Fibroblast of lung (primary cell): ENCODE data around the gene G6PC3. TPM values are rescaled to one million over a fixed set of nuclear protein-coding genes. Genes with fewer than 3 reads are reported as not detected.

Experiments used
- DNase-seq, 2 donors: peaks; one replicate each; pipeline versions ENCODE4 v3.0.0 to v3.0.0-alpha.2; 2010; ENCODE audit warnings: low read depth in 2 of 2
- H2AFZ ChIP-seq: 2 replicates; pipeline ENCODE4 v1.5.1; 2012; ENCODE audit warnings: low read length, control low read depth, inconsistent platforms
- H3K27ac ChIP-seq: 2 replicates; pipeline ENCODE4 v1.5.1; 2011; ENCODE audit warnings: low read length, control low read depth; ENCODE audit not compliant: insufficient read depth
- H3K27me3 ChIP-seq: 2 replicates; pipeline ENCODE4 v1.5.1; 2011; ENCODE audit warnings: mild to moderate bottlenecking, low read length; ENCODE audit not compliant: control insufficient read depth, insufficient read depth
- H3K36me3 ChIP-seq: 2 replicates; pipeline ENCODE4 v1.5.1; 2011; ENCODE audit warnings: low read length; ENCODE audit not compliant: control insufficient read depth, insufficient read depth
- H3K4me1 ChIP-seq: 2 replicates; pipeline ENCODE4 v1.5.1; 2011; ENCODE audit warnings: low read length; ENCODE audit not compliant: control insufficient read depth, insufficient read depth; ENCODE audit errors: extremely low read depth
- H3K4me2 ChIP-seq: 2 replicates; pipeline ENCODE4 v1.5.1; 2011; ENCODE audit warnings: low read length, control low read depth; ENCODE audit not compliant: insufficient read depth; ENCODE audit errors: extremely low read depth
- H3K4me3 ChIP-seq, 4 experiments: fragments of 200-600 bp in 1 of 4; sonication (generic) in 1 of 4; replicated peaks in 1 of 4; 2 replicates each; pipeline ENCODE4 v1.5.1; 2011 to 2016; ENCODE audit warnings: low read length in 4 of 4, low read depth in 3 of 4, mild to moderate bottlenecking in 3 of 4, control low read depth in 2 of 4, inconsistent platforms in 1 of 4, mixed read lengths in 1 of 4; ENCODE audit not compliant: insufficient read depth in 1 of 4; ENCODE audit errors: control extremely low read depth in 1 of 4
- H3K79me2 ChIP-seq: 2 replicates; pipeline ENCODE4 v1.5.1; 2012; ENCODE audit warnings: mild to moderate bottlenecking, low read length, inconsistent platforms; ENCODE audit not compliant: control insufficient read depth, insufficient read depth
- H3K9ac ChIP-seq: 2 replicates; pipeline ENCODE4 v1.5.1; 2011; ENCODE audit warnings: mild to moderate bottlenecking, low read length, control low read depth; ENCODE audit not compliant: insufficient read depth
- H3K9me3 ChIP-seq: 2 replicates; pipeline ENCODE4 v1.5.1; 2012; ENCODE audit warnings: low read depth, low read length; ENCODE audit not compliant: control insufficient read depth, insufficient read depth
- H4K20me1 ChIP-seq: 2 replicates; pipeline ENCODE4 v1.5.1; 2011; ENCODE audit warnings: low read length; ENCODE audit not compliant: control insufficient read depth, insufficient read depth; ENCODE audit errors: extremely low read depth
- EZH2 ChIP-seq: IDR thresholded peaks from 2 replicates; pipeline ENCODE4 v1.5.1; 2012; ENCODE audit warnings: low read length, control low read depth, mild to moderate bottlenecking; ENCODE audit errors: missing control alignments
- polyA plus RNA-seq, 2 donors: library from polyadenylated mRNA; depleted of rRNA in 1 of 2; stranded (reverse) in 1 of 2; unstranded in 1 of 2; fragments of >200 nt; gene quantifications; 2 replicates each; pipeline ENCODE4 v1.2.1, GENCODE V29; 2011 to 2012; ENCODE audit warnings: missing spikeins in 1 of 2
- total RNA-seq: library from RNA; depleted of rRNA; stranded (reverse); fragments of >200 nt; gene quantifications from 2 replicates; pipeline ENCODE4 v1.2.1, GENCODE V29; 2014
- TF ChIP-seq, protein P1 (sequence below), 2 donors: IDR thresholded peaks in 1 of 2; conservative IDR thresholded peaks in 1 of 2; 1 replicate in 1 of 2; 2 replicates in 1 of 2; pipeline ENCODE4 v1.5.1; 2011 to 2012; ENCODE audit warnings: low read length in 2 of 2, control low read depth in 1 of 2, inconsistent platforms in 1 of 2, low read depth in 1 of 2, mild to moderate bottlenecking in 1 of 2

Gene G6PC3
- total and polyA plus RNA-seq, 2 donors (not counting 1 experiment from before 2014, with no cell fraction given) = 40.0 to 76.1 TPM

GRCh38 chr17:44076716-44077594 lies 6.4 kb downstream of the G6PC3 start:
- TF ChIP-seq, protein P1, sequence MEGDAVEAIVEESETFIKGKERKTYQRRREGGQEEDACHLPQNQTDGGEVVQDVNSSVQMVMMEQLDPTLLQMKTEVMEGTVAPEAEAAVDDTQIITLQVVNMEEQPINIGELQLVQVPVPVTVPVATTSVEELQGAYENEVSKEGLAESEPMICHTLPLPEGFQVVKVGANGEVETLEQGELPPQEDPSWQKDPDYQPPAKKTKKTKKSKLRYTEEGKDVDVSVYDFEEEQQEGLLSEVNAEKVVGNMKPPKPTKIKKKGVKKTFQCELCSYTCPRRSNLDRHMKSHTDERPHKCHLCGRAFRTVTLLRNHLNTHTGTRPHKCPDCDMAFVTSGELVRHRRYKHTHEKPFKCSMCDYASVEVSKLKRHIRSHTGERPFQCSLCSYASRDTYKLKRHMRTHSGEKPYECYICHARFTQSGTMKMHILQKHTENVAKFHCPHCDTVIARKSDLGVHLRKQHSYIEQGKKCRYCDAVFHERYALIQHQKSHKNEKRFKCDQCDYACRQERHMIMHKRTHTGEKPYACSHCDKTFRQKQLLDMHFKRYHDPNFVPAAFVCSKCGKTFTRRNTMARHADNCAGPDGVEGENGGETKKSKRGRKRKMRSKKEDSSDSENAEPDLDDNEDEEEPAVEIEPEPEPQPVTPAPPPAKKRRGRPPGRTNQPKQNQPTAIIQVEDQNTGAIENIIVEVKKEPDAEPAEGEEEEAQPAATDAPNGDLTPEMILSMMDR (conservative IDR thresholded peaks at IDR 0.05 in 1 of 2, IDR thresholded peaks at IDR 0.05 in 1 of 2; ENCODE audit: low read depth in 1 of 2, low read length in 2 of 2) = no peak
- no peak overlapping the region for H3K27ac ChIP-seq
- H4K20me1 ChIP-seq = no peaks in the 10 kb centered on the region
- H3K9ac ChIP-seq = no peak overlapping the region
- no peak overlapping the region for H2AFZ ChIP-seq
- H3K79me2 ChIP-seq = peaks cover 9% of the 10 kb centered on the region
- no peaks in the 10 kb centered on the region for H3K27me3 ChIP-seq
- no peak overlapping the region for H3K4me3 ChIP-seq
- H3K4me1 ChIP-seq = peaks cover 1% of the 10 kb centered on the region
- H3K9me3 ChIP-seq = no peaks in the 10 kb centered on the region
- H3K4me2 ChIP-seq = no peak overlapping the region
- peak in 1 of 2 donors; percentile 46 for DNase-seq
- peaks cover 33% of the 10 kb centered on the region for H3K36me3 ChIP-seq

DNA sequence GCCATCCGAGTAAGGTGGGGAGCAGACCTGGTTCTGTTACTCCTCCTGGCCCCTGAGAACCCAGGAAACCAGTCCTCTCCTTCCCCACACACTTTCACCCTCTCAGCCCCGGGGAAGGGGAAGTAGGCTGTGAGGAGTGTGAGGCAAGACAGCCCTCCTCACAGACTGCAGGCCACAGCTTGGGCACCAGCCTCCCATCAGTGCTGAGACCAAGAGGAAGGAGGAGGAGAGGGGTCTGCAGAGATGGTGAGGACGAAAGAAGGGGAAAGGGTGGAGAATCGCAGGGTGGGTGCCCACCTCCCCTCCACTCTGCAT lies 7.0 kb downstream of the G6PC3 start:
- Histone ChIP-seq H3K9me3 (no peaks in the 10 kb centered on the region), H3K36me3 (peaks cover 36% of the 10 kb centered on the region), H3K9ac (no peak overlapping the region), H3K27ac (no peak overlapping the region), H3K27me3 (no peaks in the 10 kb centered on the region), H2AFZ (no peak overlapping the region), H3K4me2 (no peak overlapping the region), H3K4me3 (no peak overlapping the region), H3K4me1 (no peaks in the 10 kb centered on the region), H3K79me2 (peaks cover 7% of the 10 kb centered on the region), H4K20me1 (no peaks in the 10 kb centered on the region)
- TF ChIP-seq, protein P1 (conservative IDR thresholded peaks at IDR 0.05 in 1 of 2, IDR thresholded peaks at IDR 0.05 in 1 of 2; ENCODE audit: low read depth in 1 of 2, low read length in 2 of 2) = no peak
- TF ChIP-seq EZH2 = no peak
- no peak for DNase-seq

DNA sequence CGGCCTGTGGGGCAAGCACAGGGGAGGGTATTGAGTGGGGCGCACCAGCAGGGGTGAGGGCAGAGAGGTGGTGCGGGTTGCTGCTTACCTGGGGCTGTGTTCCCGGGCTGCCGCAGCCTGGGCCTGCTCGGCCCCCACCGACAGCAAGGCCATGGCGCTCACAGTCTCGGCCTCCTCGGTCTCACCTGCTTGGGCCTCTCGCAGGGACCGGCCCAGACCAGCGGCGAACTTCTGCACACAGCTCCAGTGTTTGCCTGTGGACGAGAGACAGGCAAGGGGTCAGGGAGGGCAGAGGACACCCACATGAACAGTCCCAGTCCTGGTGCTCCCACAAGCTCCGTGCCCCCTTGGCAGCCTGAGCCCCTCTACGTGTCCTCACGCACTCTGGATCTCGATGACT lies 7.9 kb downstream of the G6PC3 start:
- Histone ChIP-seq H3K79me2 (no peaks in the 10 kb centered on the region), H2AFZ (no peak overlapping the region), H3K4me3 (no peak overlapping the region), H3K4me2 (no peak overlapping the region), H3K9ac (no peak overlapping the region), H3K36me3 (peaks cover 40% of the 10 kb centered on the region), H3K27ac (no peak overlapping the region), H3K27me3 (no peaks in the 10 kb centered on the region), H3K9me3 (no peaks in the 10 kb centered on the region), H3K4me1 (no peaks in the 10 kb centered on the region), H4K20me1 (no peaks in the 10 kb centered on the region)
- TF ChIP-seq, protein P1 (conservative IDR thresholded peaks at IDR 0.05 in 1 of 2, IDR thresholded peaks at IDR 0.05 in 1 of 2; ENCODE audit: low read depth in 1 of 2, low read length in 2 of 2) = no peak
- TF ChIP-seq EZH2 = no peak
- DNase-seq = no peak
